DOHH2 (cell line): Measurements from ENCODE around the gene VANGL2.
"Not testable (repeated sequence)": the region's sequence is repeated elsewhere in the genome, so short reads cannot be mapped to it uniquely, and the experiment has no call there.

Experiments used
- H3F3A ChIP-seq: fragments of 200-600 bp; sonication (generic), shearing (Covaris generic); 2 replicates; pipeline ENCODE4 v1.6.0; 2016; ENCODE audit warnings: antibody characterized with exemption, mild to moderate bottlenecking; ENCODE audit not compliant: control insufficient read depth, insufficient read depth
- H3K27ac ChIP-seq: fragments of 200-600 bp; sonication (generic); 2 replicates; pipeline ENCODE4 v1.5.1; 2014; ENCODE audit warnings: low read depth, mild to moderate bottlenecking, low read length, moderate library complexity
- H3K27me3 ChIP-seq: fragments of 200-600 bp; sonication (generic); 2 replicates; pipeline ENCODE4 v1.6.1; 2014; ENCODE audit warnings: mild to moderate bottlenecking, low read length, mixed read lengths; ENCODE audit not compliant: control insufficient read depth
- H3K36me3 ChIP-seq: fragments of 200-600 bp; sonication (generic); 2 replicates; pipeline ENCODE4 v1.6.1; 2014; ENCODE audit warnings: mild to moderate bottlenecking, low read length, moderate library complexity, mixed read lengths; ENCODE audit not compliant: control insufficient read depth
- H3K4me1 ChIP-seq: fragments of 200-600 bp; sonication (generic); 2 replicates; pipeline ENCODE4 v1.6.1; 2014; ENCODE audit warnings: mild to moderate bottlenecking, low read length, mixed read lengths; ENCODE audit not compliant: control insufficient read depth
- H3K4me2 ChIP-seq: fragments of 200-600 bp; sonication (generic); 2 replicates; pipeline ENCODE4 v1.6.0; 2014; ENCODE audit warnings: mild to moderate bottlenecking, low read length, moderate library complexity
- H3K4me3 ChIP-seq: fragments of 200-600 bp; sonication (generic); 2 replicates; pipeline ENCODE4 v1.5.1; 2014; ENCODE audit warnings: mild to moderate bottlenecking, low read length, mixed read lengths
- H3K79me2 ChIP-seq: fragments of 200-600 bp; sonication (generic); 2 replicates; pipeline ENCODE4 v1.6.1; 2014; ENCODE audit warnings: mild to moderate bottlenecking, low read length, mixed read lengths; ENCODE audit not compliant: control insufficient read depth
- H3K9me2 ChIP-seq: fragments of 200-600 bp; sonication (generic); replicated peaks from 2 replicates; pipeline ENCODE4 v1.6.1; 2014; ENCODE audit warnings: mild to moderate bottlenecking, low read length, mixed read lengths; ENCODE audit not compliant: control insufficient read depth
- H3K9me3 ChIP-seq: fragments of 200-600 bp; sonication (generic); 2 replicates; pipeline ENCODE4 v1.6.1; 2014; ENCODE audit warnings: antibody characterized with exemption, low read length, mixed read lengths; ENCODE audit not compliant: control insufficient read depth, insufficient read depth
- H4K20me1 ChIP-seq: fragments of 200-600 bp; sonication (generic); 2 replicates; pipeline ENCODE4 v1.6.0; 2014; ENCODE audit warnings: low read depth, mild to moderate bottlenecking, antibody characterized with exemption, low read length, moderate library complexity; ENCODE audit not compliant: control insufficient read depth, insufficient read depth
- CTCF ChIP-seq: fragments of 200-600 bp; sonication (generic); IDR thresholded peaks from one replicate; pipeline ENCODE4 v1.5.1; 2014; ENCODE audit warnings: antibody characterized with exemption, mild to moderate bottlenecking, low read depth, low read length; ENCODE audit not compliant: poor library complexity, severe bottlenecking
- EZH2phosphoT487 ChIP-seq: fragments of 200-600 bp; sonication (generic); IDR thresholded peaks from 2 replicates; pipeline ENCODE4 v1.6.1; 2017; ENCODE audit warnings: borderline replicate concordance, mild to moderate bottlenecking, antibody characterized with exemption, low read length, moderate library complexity, mixed read lengths

VANGL2 gene

DNA sequence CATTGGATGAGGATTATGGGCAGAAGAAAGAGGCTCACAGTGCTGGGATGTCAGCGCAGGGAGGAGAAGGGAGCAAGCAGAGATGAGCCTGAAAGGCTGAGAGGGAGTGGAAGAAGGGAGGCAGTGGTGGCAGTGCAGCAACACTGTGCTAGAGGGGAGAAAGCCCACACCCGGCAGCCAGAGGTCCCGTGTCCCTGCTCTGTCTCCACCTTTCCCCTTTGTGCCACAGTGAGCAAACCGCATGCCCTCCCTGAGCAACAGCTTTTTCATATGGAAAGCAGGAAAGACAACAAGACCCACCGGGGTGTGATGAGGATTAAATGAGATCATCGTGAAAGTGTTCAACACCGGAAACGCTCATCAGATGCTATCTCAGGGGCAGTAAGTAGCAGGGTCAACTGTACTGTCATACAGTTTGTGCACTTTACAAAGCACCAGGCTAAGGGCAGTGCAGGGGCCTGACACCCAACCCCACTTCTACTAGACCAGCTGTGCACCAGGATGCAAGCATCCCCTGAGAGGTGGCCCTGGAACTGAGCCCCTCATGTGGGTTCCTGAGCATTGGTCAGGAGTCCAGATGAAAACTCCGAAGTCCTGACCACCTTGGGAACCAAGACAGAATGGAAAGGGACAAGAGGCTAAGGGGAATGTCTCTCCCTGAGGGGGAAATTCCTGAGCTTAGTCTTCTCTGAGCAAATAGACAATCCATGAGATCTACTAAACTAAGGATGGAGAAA, 24.4 kb upstream of the VANGL2 start:
- no peaks in the 10 kb centered on the region for H3K9me3 ChIP-seq
- TF ChIP-seq CTCF (no peak), EZH2phosphoT487 (no peak)
- H3K9me2 ChIP-seq: no peaks in the 10 kb centered on the region
- H3K79me2 ChIP-seq: no peaks in the 10 kb centered on the region
- H3K4me2 ChIP-seq: peak overlapping the region; percentile 56
- 0 out of 2 replicates have a peak overlapping the region, but pooled peaks have one; percentile 0 for H3K27ac ChIP-seq
- peaks cover 10% of the 10 kb centered on the region for H3K27me3 ChIP-seq
- no peaks in the 10 kb centered on the region for H4K20me1 ChIP-seq
- H3K4me1 ChIP-seq: peaks cover 16% of the 10 kb centered on the region
- no peaks in the 10 kb centered on the region for H3K36me3 ChIP-seq
- H3F3A ChIP-seq: no peaks in the 10 kb centered on the region
- peak overlapping the region; percentile 24 for H3K4me3 ChIP-seq

DNA sequence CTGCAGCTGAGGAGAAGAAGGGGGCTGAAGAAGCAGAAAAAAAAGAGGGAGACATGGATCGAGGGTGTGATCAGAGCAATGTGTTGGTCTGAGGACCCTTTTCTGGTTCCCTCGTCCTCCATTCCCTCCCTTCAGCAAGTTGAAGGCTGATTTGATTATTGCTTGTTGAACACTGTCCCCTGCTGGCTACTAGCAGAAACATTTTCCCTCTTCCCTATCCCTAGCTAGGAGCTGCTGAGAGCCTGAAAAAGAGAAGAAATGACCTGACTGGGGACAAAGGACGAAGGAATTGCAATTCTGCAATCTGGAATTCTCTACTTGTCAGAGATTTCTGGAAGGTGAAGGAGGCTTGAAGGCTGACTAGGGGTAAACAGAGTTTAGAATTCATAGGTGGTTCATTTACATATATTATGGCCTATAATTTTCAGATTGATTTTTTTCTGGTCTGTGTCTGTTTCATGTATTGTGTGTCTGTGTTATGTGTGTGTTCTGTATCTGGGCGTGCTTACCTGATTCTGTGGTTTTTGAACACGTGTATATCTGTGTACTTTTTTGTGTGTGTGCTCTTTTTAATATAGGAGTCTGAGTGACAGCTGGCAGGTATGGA, 23.7 kb upstream of the VANGL2 start:
- H3K4me3 ChIP-seq: peak overlapping the region; percentile 24
- H3K27me3 ChIP-seq: peaks cover 10% of the 10 kb centered on the region
- no peaks in the 10 kb centered on the region for H4K20me1 ChIP-seq
- no peaks in the 10 kb centered on the region for H3K9me2 ChIP-seq
- TF ChIP-seq CTCF (peak; percentile 94), EZH2phosphoT487 (no peak)
- no peaks in the 10 kb centered on the region for H3K36me3 ChIP-seq
- H3K27ac ChIP-seq: no peak overlapping the region
- H3F3A ChIP-seq: no peaks in the 10 kb centered on the region
- H3K79me2 ChIP-seq: no peaks in the 10 kb centered on the region
- no peaks in the 10 kb centered on the region for H3K9me3 ChIP-seq
- H3K4me1 ChIP-seq: peaks cover 16% of the 10 kb centered on the region
- peak overlapping the region; percentile 56 for H3K4me2 ChIP-seq

DNA sequence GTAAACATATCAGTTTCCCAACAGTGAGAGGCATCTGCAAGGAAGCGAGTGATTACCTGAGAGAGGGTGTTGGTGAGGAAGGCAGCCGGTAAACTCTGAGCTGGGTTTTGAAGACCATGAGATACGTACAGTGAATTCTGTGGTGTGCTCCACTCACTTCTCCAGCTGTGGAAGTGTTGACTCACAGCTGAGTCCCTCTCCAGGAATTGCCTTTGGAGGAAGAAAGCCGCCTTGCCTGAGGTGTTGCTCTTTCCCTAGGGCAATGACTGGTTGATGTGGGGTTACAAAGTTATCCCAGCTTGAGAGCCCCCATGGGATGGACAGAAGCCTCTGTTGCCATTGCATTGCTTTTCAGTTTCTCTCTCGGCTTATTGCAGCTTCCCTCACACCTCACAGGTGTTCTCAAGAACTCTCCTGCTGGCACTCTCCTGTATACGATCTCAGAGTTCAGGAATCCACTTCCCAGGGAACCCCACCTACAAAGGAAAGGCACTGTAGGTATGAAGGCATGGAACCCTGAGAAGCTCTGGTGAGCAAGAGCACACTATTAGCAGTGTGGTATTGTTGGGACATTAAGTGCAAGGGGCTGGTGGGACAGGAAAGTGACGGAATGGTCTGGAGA, 22.7 kb upstream of the VANGL2 start:
- Histone ChIP-seq H3F3A (no peaks in the 10 kb centered on the region), H3K27me3 (peaks cover 10% of the 10 kb centered on the region), H3K79me2 (no peaks in the 10 kb centered on the region)

GRCh38 chr1:160384812-160385211, 15.6 kb upstream of the VANGL2 start:
- not testable (repeated sequence) for H3K9me3 ChIP-seq, H3K27me3 ChIP-seq, H3K9me2 ChIP-seq, H3K4me3 ChIP-seq, H4K20me1 ChIP-seq, H3K4me1 ChIP-seq, H3F3A ChIP-seq, H3K4me2 ChIP-seq, H3K36me3 ChIP-seq, H3K27ac ChIP-seq, H3K79me2 ChIP-seq

More for the DNA sequence above, 22.7 kb upstream of the VANGL2 start:
- Histone ChIP-seq H4K20me1 (no peaks in the 10 kb centered on the region), H3K9me3 (no peaks in the 10 kb centered on the region), H3K4me3 (no peak overlapping the region), H3K27ac (no peak overlapping the region), H3K4me1 (peaks cover 16% of the 10 kb centered on the region), H3K36me3 (no peaks in the 10 kb centered on the region), H3K9me2 (no peaks in the 10 kb centered on the region), H3K4me2 (no peak overlapping the region)
- no peak for TF ChIP-seq EZH2phosphoT487
- TF ChIP-seq CTCF: no peak

DNA sequence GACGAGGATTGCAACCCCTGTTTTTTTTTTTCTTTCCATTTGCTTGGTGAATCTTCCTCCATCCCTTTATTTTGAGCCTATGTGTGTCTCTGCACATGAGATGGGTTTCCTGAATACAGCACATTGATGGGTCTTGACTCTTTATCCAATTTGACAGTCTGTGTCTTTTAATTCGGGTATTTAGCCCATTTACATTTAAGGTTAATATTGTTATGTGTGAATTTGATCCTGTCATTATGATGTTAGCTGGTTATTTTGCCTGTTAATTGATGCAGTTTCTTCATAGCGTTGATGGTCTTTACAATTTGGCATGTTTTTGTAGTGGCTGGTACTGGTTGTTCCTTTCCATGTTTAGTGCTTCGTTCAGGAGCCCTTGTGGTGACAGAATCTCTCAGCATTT, 12.0 kb upstream of the VANGL2 start:
- not testable (repeated sequence) for H3K27ac ChIP-seq, H3K4me3 ChIP-seq, H3K9me2 ChIP-seq, H3K4me2 ChIP-seq, H3K4me1 ChIP-seq, H3K36me3 ChIP-seq, H3K79me2 ChIP-seq, H4K20me1 ChIP-seq, H3F3A ChIP-seq, H3K9me3 ChIP-seq, H3K27me3 ChIP-seq
